Skin epidermis (tissue), 12 donors: Measurements from ENCODE around the gene ASNS.

Experiments used
- H3K27ac ChIP-seq, 21 experiments: fragments of 200-600 bp; sonication (generic) in 11 of 21; one replicate each; pipeline ENCODE4 v1.5.0; 2020; ENCODE audit warnings: mild to moderate bottlenecking in 3 of 21, inconsistent platforms in 2 of 21, moderate library complexity in 2 of 21
- H3K4me3 ChIP-seq, 7 experiments: fragments of 200-600 bp; sonication (generic) in 2 of 7; one replicate each; pipeline ENCODE4 v1.5.0; 2020; ENCODE audit warnings: inconsistent platforms in 2 of 7, mild to moderate bottlenecking in 2 of 7, moderate library complexity in 1 of 7

Gene ASNS

DNA sequence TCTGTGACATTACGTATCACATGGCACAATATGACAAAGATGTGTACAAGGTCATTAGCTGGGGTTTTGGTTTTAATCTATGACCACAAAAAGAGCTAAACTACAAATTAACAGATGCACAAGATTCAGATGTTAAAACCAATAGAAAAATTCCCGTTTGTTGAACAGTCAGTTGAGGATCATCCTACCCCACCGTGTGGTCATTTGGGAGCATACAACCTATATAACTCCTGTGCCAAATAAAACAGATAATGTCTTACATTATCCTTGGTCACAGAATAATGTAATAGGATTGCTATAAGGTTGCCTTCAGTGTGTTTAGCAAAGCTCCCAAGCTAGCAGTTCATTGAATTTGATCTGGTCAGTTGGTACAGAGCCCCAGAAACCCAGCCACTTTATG is 28.2 kb downstream of the ASNS start:
- Histone ChIP-seq H3K27ac (no peak overlapping the region), H3K4me3 (no peak overlapping the region)

DNA sequence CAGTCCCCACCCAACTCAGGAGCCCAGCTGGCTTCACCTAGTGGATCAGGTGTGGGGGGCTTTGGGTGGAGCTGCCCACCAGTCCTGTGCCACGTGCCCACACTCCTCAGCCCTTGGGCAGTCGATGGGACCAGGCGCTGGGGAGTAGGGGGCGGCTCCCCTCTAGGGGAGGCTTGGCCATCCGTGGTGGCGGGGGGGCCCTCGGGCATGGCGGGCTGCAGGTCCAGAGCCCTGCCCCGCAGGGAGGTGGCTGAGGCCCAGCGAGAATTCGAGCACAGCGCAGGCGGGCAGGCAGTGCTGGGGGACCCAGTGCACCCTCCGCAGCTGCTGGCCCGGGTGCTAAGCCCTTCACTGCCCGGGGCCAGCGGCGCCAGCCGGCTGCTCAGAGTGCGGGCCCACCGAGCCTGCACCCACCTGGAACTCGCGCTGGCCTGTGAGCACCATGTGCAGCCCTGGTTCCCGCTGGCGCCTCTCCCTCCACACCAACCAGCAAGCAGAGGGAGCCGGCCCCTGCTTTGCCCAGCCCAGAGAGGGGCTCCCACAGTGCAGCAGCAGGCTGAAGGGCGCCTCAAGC is 29.3 kb downstream of the ASNS start:
- Histone ChIP-seq H3K4me3 (no peak overlapping the region), H3K27ac (no peak overlapping the region)

GRCh38 chr7:97842006-97842405 is 30.2 kb downstream of the ASNS start:
- no peak overlapping the region for H3K27ac ChIP-seq
- H3K4me3 ChIP-seq, result no peak overlapping the region

- Histone ChIP-seq H3K27ac (no peak overlapping the region), H3K4me3 (no peak overlapping the region)
Measured at GRCh38 chr7:97835296-97836138, 36.7 kb downstream of the ASNS start.

DNA sequence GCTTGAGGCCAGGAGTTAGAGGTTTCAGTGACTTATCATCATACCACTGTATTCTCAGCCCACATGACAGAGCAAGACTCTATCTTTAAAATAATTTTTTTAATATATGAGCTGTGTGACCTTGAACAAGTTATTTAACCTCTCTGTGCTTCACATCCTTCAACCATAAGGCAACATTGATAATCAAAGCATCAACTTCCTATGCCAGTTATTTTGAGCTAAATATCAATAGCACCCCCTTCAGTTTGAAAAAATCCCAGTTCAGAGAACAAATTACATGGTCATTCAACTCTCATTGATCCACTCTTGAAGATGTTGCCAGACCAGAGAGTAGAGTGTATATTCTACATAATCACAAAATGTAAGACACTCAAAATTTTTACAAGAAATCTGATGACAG is 53.0 kb downstream of the ASNS start:
- Histone ChIP-seq H3K27ac (no peak overlapping the region), H3K4me3 (no peak overlapping the region)

DNA sequence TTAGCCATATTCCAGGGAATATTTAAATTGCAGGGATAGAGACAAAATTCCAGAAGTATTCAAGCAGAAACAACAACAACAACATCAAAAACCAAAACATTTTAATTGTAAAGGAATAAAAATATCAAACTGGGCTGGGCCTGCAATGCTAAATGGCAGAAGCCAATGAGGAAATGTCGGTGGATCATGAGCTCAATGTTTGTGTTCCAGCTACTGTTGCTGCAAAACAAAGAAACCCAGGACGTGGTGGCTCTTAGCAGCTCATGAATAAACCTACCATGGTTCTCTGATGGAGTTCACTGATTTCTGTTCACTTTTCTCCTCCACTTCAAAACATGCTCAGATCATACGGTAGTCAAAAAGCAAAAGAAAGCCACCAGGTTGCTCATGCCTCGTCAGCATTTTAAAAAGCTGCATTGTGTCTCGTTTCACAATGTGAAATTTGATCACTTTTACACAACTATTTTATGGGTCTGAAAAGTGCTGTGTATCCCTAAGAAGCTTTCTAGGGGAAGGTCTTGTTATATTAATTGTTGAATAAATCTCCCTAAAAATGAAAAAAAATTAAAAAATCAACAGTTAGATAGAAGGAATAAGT is 54.0 kb downstream of the ASNS start:
- H3K27ac ChIP-seq, result no peak overlapping the region
- H3K4me3 ChIP-seq, result no peak overlapping the region
